SK-N-SH (cell line): ENCODE measurements around the gene TNFRSF11A. TPM values are rescaled to one million over a fixed set of nuclear protein-coding genes. Genes with fewer than 3 reads are reported as not detected.

ENCODE experiments used
- CTCF ChIA-PET: fragments of 300-600, 350-600 bp; formaldehyde crosslinking; extraction: SDS; loops from one replicate; lab custom pipeline; 2021; lab: Yijun Ruan, JAX
- POLR2A ChIA-PET: fragments of 350-600 bp; sonication (Branson Sonifier 250); formaldehyde crosslinking; extraction: SDS; loops from one replicate; lab custom pipeline; 2020; ENCODE audit warnings: antibody characterized with exemption, inconsistent platforms; lab: Yijun Ruan, JAX
- DNase-seq: peaks from one replicate; pipeline ENCODE4 v3.0.0; 2012
- H2AFZ ChIP-seq: fragments of 200-600 bp; sonication (generic); 2 replicates; pipeline ENCODE4 v1.8.1; 2016; ENCODE audit warnings: antibody characterized with exemption, mild to moderate bottlenecking, low read depth
- H3F3A ChIP-seq: fragments of 200-600 bp; sonication (generic); replicated peaks from 2 replicates; pipeline ENCODE3; 2016; ENCODE audit warnings: antibody characterized with exemption, mild to moderate bottlenecking; ENCODE audit not compliant: insufficient read depth
- H3K27ac ChIP-seq, 2 experiments: fragments of 200-500 bp in 1 of 2; fragments of 200-600 bp in 1 of 2; sonication (Bioruptor generic) in 1 of 2; sonication (generic), shearing (Covaris generic) in 1 of 2; 2 replicates each; pipeline versions ENCODE4 v1.5.1 to v1.6.1; 2014 to 2016; ENCODE audit warnings: low read depth in 2 of 2, inconsistent platforms in 1 of 2, low read length in 1 of 2, mild to moderate bottlenecking in 1 of 2, mixed read lengths in 1 of 2
- H3K27me3 ChIP-seq: fragments of 200-600 bp; sonication (generic), shearing (Covaris generic); 2 replicates; pipeline ENCODE4 v1.6.1; 2016; ENCODE audit warnings: mixed run types; ENCODE audit not compliant: insufficient read depth
- H3K36me3 ChIP-seq, 2 experiments: fragments of 200-500 bp in 1 of 2; fragments of 200-600 bp in 1 of 2; sonication (Bioruptor generic) in 1 of 2; sonication (generic) in 1 of 2; replicated peaks in 1 of 2; 2 replicates each; pipeline versions ENCODE3 to v1.5.1; 2014 to 2016; ENCODE audit warnings: low read length in 1 of 2, mild to moderate bottlenecking in 1 of 2; ENCODE audit not compliant: insufficient read depth in 2 of 2, control insufficient read depth in 1 of 2
- H3K4me1 ChIP-seq, 2 experiments: fragments of 200-500 bp in 1 of 2; fragments of 200-600 bp in 1 of 2; sonication (Bioruptor generic) in 1 of 2; sonication (generic), shearing (Covaris generic) in 1 of 2; 2 replicates each; pipeline versions ENCODE4 v1.5.1 to v1.6.1; 2014 to 2016; ENCODE audit warnings: low read depth in 1 of 2, low read length in 1 of 2, mixed run types in 1 of 2; ENCODE audit not compliant: insufficient read depth in 2 of 2, control insufficient read depth in 1 of 2
- H3K4me2 ChIP-seq: fragments of 200-600 bp; sonication (generic), shearing (Covaris generic); 2 replicates; pipeline ENCODE4 v1.6.1; 2017; ENCODE audit warnings: mixed run types
- H3K4me3 ChIP-seq, 2 experiments: fragments of 200-500 bp in 1 of 2; fragments of 200-600 bp in 1 of 2; sonication (Bioruptor generic) in 1 of 2; sonication (generic), shearing (Covaris generic) in 1 of 2; 2 replicates each; pipeline versions ENCODE4 v1.5.1 to v1.8.1; 2014 to 2016; ENCODE audit warnings: low read depth in 2 of 2, inconsistent platforms in 1 of 2, low read length in 1 of 2, mild to moderate bottlenecking in 1 of 2, mixed read lengths in 1 of 2, moderate library complexity in 1 of 2
- H3K79me2 ChIP-seq: fragments of 200-600 bp; sonication (generic); 2 replicates; pipeline ENCODE4 v1.8.1; 2017; ENCODE audit warnings: mild to moderate bottlenecking; ENCODE audit not compliant: insufficient read depth
- H3K9ac ChIP-seq: fragments of 200-600 bp; sonication (generic); 2 replicates; pipeline ENCODE4 v1.6.1; 2017; ENCODE audit warnings: mixed run types
- H3K9me2 ChIP-seq: fragments of 200-600 bp; sonication (generic); 2 replicates; pipeline ENCODE4 v1.6.1; 2017; ENCODE audit warnings: mixed run types
- H3K9me3 ChIP-seq: fragments of 200-600 bp; sonication (generic); 2 replicates; pipeline ENCODE4 v1.6.1; 2017; ENCODE audit warnings: mixed run types, mild to moderate bottlenecking, moderate library complexity
- H4K20me1 ChIP-seq: fragments of 200-600 bp; sonication (generic); 2 replicates; pipeline ENCODE4 v1.6.1; 2017; ENCODE audit warnings: mild to moderate bottlenecking, mixed run types; ENCODE audit not compliant: insufficient read depth
- CHD2 ChIP-seq: fragments of 150-350 bp; IDR thresholded peaks from 2 replicates; pipeline ENCODE4 v1.6.1; 2018; ENCODE audit warnings: low read length; ENCODE audit not compliant: partially characterized antibody
- EZH2phosphoT487 ChIP-seq: fragments of 200-600 bp; sonication (generic); IDR thresholded peaks from 2 replicates; pipeline ENCODE4 v1.6.1; 2017; ENCODE audit warnings: low read depth, mixed run types, mild to moderate bottlenecking, antibody characterized with exemption, moderate library complexity, borderline replicate concordance
- FOSL2 ChIP-seq: IDR thresholded peaks from 2 replicates; pipeline ENCODE4 v1.4.0; 2012; ENCODE audit warnings: low read depth, mild to moderate bottlenecking, moderate library complexity, borderline replicate concordance
- FOXJ3 ChIP-seq: sonication (generic); formaldehyde crosslinking; IDR thresholded peaks from 2 replicates; pipeline ENCODE4 v1.5.1; 2020; ENCODE audit warnings: mild to moderate bottlenecking, missing genetic modification reagents
- FOXM1 ChIP-seq: IDR thresholded peaks from 2 replicates; pipeline ENCODE4 v1.4.0; 2012; ENCODE audit warnings: low read depth, mild to moderate bottlenecking
- GATA2 ChIP-seq: sonication (generic); formaldehyde crosslinking; IDR thresholded peaks from 2 replicates; pipeline ENCODE4 v1.5.0; 2020; ENCODE audit warnings: mild to moderate bottlenecking, missing genetic modification reagents
- MEF2A ChIP-seq: IDR thresholded peaks from 2 replicates; pipeline ENCODE4 v1.4.0; 2012; ENCODE audit warnings: low read depth, borderline replicate concordance
- MXI1 ChIP-seq: IDR thresholded peaks from 2 replicates; pipeline ENCODE4 v1.6.1; 2012; ENCODE audit warnings: mild to moderate bottlenecking, low read depth, low read length, improper control_type of control experiment
- NFIC ChIP-seq: IDR thresholded peaks from 2 replicates; pipeline ENCODE4 v1.4.0; 2012; ENCODE audit warnings: borderline replicate concordance
- POLR2AphosphoS5 ChIP-seq: IDR thresholded peaks from 2 replicates; pipeline ENCODE4 v1.6.1; 2012; ENCODE audit warnings: low read depth, low read length
- RAD21 ChIP-seq: IDR thresholded peaks from 2 replicates; pipeline ENCODE4 v1.6.1; 2012; ENCODE audit warnings: mild to moderate bottlenecking, low read length
- RFX5 ChIP-seq: IDR thresholded peaks from 2 replicates; pipeline ENCODE4 v1.6.1; 2012; ENCODE audit warnings: mild to moderate bottlenecking, improper control_type of control experiment, low read length
- RXRA ChIP-seq: IDR thresholded peaks from 2 replicates; pipeline ENCODE4 v1.4.0; 2012; ENCODE audit warnings: low read depth, mild to moderate bottlenecking, borderline replicate concordance
- SIN3A ChIP-seq: IDR thresholded peaks from 2 replicates; pipeline ENCODE4 v1.6.1; 2012; ENCODE audit warnings: low read depth, mild to moderate bottlenecking, low read length, moderate library complexity, borderline replicate concordance
- SMC3 ChIP-seq: IDR thresholded peaks from 2 replicates; pipeline ENCODE4 v1.6.1; 2012; ENCODE audit warnings: low read depth, low read length, improper control_type of control experiment
- USF1 ChIP-seq: IDR thresholded peaks from 2 replicates; pipeline ENCODE4 v1.4.0; 2012; ENCODE audit warnings: low read depth, borderline replicate concordance
- WGBS: methylation state at CpG from one replicate; pipeline ENCODE4 v1.1.6; 2017; ENCODE audit warnings: low lambda C conversion rate; 5-methylcytosine and 5-hydroxymethylcytosine counted together
- polyA plus RNA-seq, 3 experiments: library from polyadenylated mRNA; depleted of rRNA; stranded (reverse); fragments of >200 nt; gene quantifications; 2 replicates each; pipeline ENCODE4 v1.2.3, GENCODE V29; 2012
- TF ChIP-seq, protein P1 (sequence below): IDR thresholded peaks from 2 replicates; pipeline ENCODE4; 2012
- TF ChIP-seq, protein P2 (sequence below): IDR thresholded peaks from 2 replicates; pipeline ENCODE4 v1.4.0; 2012; ENCODE audit warnings: low read depth, borderline replicate concordance

TNFRSF11A gene
- polyA plus RNA-seq, 1 of the 3 experiments (the other 2 are of a cell fraction), result 5.1 TPM

GRCh38 chr18:62301322-62301721, 23.8 kb upstream of the TNFRSF11A start:
- CTCF ChIA-PET, result no interaction called here
- Histone ChIP-seq H3K4me3 (no peak overlapping the region), H2AFZ (no peak overlapping the region), H3K9me3 (no peaks in the 10 kb centered on the region), H3F3A (no peaks in the 10 kb centered on the region), H3K36me3 (peaks cover 30 to 52% of the 10 kb centered on the region in 2 experiments), H3K79me2 (no peaks in the 10 kb centered on the region), H3K27me3 (no peaks in the 10 kb centered on the region), H3K9ac (no peak overlapping the region), H4K20me1 (no peaks in the 10 kb centered on the region), H3K9me2 (no peaks in the 10 kb centered on the region), H3K4me1 (no peaks in the 10 kb centered on the region), H3K27ac (no peak overlapping the region), H3K4me2 (no peak overlapping the region)
- DNase-seq, result no peak
- POLR2A ChIA-PET, result no interaction called here
- WGBS, result 100% methylated on average over 1 of the region's 1 CpG
- TF ChIP-seq GATA2 (no peak), MEF2A (no peak)

- Histone ChIP-seq H3F3A (no peaks in the 10 kb centered on the region), H3K27ac (no peak overlapping the region), H4K20me1 (no peaks in the 10 kb centered on the region), H3K4me2 (no peak overlapping the region), H3K9ac (no peak overlapping the region), H3K9me2 (no peaks in the 10 kb centered on the region), H2AFZ (no peak overlapping the region), H3K9me3 (no peaks in the 10 kb centered on the region), H3K36me3 (peaks cover 6 to 20% of the 10 kb centered on the region in 2 experiments), H3K79me2 (no peaks in the 10 kb centered on the region), H3K4me1 (no peaks in the 10 kb centered on the region), H3K4me3 (no peak overlapping the region), H3K27me3 (no peaks in the 10 kb centered on the region)
- CTCF ChIA-PET, result interaction anchor here (1.1 kb wide), 2 partner anchors 113 to 271 kb away, joined by 3 read pairs; no protein-coding TSS in a partner anchor
- no peak for DNase-seq
- 100% methylated on average over 1 of the region's 1 CpG for WGBS
- POLR2A ChIA-PET, result no interaction called here
- TF ChIP-seq SIN3A, result no peak
- TF ChIP-seq SMC3, result no peak
- no peak for TF ChIP-seq FOXM1
- no peak for TF ChIP-seq POLR2AphosphoS5
- no peak for TF ChIP-seq RFX5
- TF ChIP-seq, protein P1, sequence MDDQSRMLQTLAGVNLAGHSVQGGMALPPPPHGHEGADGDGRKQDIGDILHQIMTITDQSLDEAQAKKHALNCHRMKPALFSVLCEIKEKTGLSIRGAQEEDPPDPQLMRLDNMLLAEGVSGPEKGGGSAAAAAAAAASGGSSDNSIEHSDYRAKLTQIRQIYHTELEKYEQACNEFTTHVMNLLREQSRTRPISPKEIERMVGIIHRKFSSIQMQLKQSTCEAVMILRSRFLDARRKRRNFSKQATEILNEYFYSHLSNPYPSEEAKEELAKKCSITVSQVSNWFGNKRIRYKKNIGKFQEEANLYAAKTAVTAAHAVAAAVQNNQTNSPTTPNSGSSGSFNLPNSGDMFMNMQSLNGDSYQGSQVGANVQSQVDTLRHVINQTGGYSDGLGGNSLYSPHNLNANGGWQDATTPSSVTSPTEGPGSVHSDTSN, result no peak
Observed at GRCh38 chr18:62312851-62313250, 12.3 kb upstream of the TNFRSF11A start.

- H4K20me1 ChIP-seq, result no peaks in the 10 kb centered on the region
- CTCF ChIA-PET, result no interaction called here
- H3K79me2 ChIP-seq, result no peaks in the 10 kb centered on the region
- no peaks in the 10 kb centered on the region for H3K36me3 ChIP-seq
- no peak overlapping the region for H3K9ac ChIP-seq
- H3K4me1 ChIP-seq, result no peaks in the 10 kb centered on the region
- no peak overlapping the region for H3K4me2 ChIP-seq
- DNase-seq, result no peak
- H2AFZ ChIP-seq, result no peak overlapping the region
- no peak overlapping the region for H3K27ac ChIP-seq
- no peaks in the 10 kb centered on the region for H3K9me2 ChIP-seq
- WGBS, result 77% methylated on average over 4 of the region's 4 CpGs
- H3K4me3 ChIP-seq, result no peak overlapping the region
- no peaks in the 10 kb centered on the region for H3K9me3 ChIP-seq
- H3K27me3 ChIP-seq, result no peaks in the 10 kb centered on the region
- no peaks in the 10 kb centered on the region for H3F3A ChIP-seq
- POLR2A ChIA-PET, result no interaction called here
- no peak for TF ChIP-seq SMC3
- no peak for TF ChIP-seq CHD2
- TF ChIP-seq FOSL2, result no peak
- no peak for TF ChIP-seq FOXJ3 (CRISPR knock-in tag)
- TF ChIP-seq RAD21, result no peak
- TF ChIP-seq RFX5, result no peak
- TF ChIP-seq USF1, result no peak
- TF ChIP-seq NFIC, result no peak
- no peak for TF ChIP-seq EZH2phosphoT487
- TF ChIP-seq MXI1, result no peak
- TF ChIP-seq RXRA, result no peak
- TF ChIP-seq, protein P2, sequence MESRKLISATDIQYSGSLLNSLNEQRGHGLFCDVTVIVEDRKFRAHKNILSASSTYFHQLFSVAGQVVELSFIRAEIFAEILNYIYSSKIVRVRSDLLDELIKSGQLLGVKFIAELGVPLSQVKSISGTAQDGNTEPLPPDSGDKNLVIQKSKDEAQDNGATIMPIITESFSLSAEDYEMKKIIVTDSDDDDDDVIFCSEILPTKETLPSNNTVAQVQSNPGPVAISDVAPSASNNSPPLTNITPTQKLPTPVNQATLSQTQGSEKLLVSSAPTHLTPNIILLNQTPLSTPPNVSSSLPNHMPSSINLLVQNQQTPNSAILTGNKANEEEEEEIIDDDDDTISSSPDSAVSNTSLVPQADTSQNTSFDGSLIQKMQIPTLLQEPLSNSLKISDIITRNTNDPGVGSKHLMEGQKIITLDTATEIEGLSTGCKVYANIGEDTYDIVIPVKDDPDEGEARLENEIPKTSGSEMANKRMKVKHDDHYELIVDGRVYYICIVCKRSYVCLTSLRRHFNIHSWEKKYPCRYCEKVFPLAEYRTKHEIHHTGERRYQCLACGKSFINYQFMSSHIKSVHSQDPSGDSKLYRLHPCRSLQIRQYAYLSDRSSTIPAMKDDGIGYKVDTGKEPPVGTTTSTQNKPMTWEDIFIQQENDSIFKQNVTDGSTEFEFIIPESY, result no peak
Observed at GRCh38 chr18:62318228-62319180, 6.6 kb upstream of the TNFRSF11A start.
